Measurements from ENCODE around the gene MCOLN1. TPM values are rescaled to one million over a fixed set of nuclear protein-coding genes. Genes with fewer than 3 reads are reported as not detected.

MCOLN1 gene
- total RNA-seq, 2 experiments from 2014 or later, result 7.9 to 9.2 TPM

DNA sequence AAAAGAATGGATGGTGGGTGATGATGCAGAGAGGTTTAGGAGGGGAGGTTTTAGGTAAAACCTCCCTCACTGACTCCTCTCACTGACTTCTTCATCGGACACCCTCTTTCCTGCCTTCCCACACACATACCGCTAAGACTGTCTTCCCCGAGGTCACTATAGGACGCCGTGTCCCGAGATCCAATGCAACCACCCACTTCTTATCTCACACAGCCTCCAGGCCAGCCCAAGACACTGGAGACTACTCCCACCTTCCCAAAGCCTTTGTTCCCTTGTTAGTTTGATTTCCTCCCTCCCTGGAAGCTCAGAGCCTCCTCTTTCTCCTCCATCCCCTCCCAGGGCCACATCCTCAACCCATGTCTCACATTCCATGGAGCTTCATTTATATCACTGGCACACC is 56.8 kb downstream of the MCOLN1 start:
- Mint-ChIP-seq H3K9me3 (no peaks in the 10 kb centered on the region), H3K4me1 (ENCODE audit: low read depth) (no peaks in the 10 kb centered on the region), H3K27ac (no peak overlapping the region), H3K4me3 (no peak overlapping the region), H3K36me3 (ENCODE audit: low read depth) (no peaks in the 10 kb centered on the region), H3K27me3 (peaks cover 6% of the 10 kb centered on the region)
- intact Hi-C loops (cut with micrococcal nuclease), result no loop called here
- TF ChIP-seq, protein P1, sequence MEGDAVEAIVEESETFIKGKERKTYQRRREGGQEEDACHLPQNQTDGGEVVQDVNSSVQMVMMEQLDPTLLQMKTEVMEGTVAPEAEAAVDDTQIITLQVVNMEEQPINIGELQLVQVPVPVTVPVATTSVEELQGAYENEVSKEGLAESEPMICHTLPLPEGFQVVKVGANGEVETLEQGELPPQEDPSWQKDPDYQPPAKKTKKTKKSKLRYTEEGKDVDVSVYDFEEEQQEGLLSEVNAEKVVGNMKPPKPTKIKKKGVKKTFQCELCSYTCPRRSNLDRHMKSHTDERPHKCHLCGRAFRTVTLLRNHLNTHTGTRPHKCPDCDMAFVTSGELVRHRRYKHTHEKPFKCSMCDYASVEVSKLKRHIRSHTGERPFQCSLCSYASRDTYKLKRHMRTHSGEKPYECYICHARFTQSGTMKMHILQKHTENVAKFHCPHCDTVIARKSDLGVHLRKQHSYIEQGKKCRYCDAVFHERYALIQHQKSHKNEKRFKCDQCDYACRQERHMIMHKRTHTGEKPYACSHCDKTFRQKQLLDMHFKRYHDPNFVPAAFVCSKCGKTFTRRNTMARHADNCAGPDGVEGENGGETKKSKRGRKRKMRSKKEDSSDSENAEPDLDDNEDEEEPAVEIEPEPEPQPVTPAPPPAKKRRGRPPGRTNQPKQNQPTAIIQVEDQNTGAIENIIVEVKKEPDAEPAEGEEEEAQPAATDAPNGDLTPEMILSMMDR (IDR thresholded peaks at IDR 0.05), result no peak
- ATAC-seq, result no peak
- DNase-seq, result no peak
- ChIA-PET POLR2A (no interaction called here), CTCF (no interaction called here)

DNA sequence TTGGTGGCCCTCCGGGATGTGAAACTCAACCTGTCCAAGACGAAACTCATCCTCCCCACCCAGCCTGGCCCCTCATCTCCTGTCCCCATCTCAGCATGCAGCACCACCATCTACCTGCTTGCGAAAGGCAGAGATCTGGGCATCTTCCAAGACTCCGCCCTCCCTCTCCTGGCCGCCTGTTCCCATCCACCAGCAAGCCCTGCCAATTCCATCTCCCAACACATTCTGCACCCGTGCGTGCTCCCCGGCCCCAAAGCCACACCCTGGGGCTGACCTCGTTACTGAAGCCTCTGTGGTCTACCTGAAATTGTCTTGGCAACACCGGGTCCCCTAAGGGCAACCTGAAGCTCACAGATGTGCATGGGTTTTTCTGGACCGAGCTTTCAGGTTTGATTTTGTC is 60.0 kb downstream of the MCOLN1 start:
- no peak overlapping the region for H3K27ac Mint-ChIP-seq

More for the DNA sequence above, 60.0 kb downstream of the MCOLN1 start:
- ChIA-PET CTCF (interaction anchor here (1.7 kb wide), 1 partner anchor 14 kb away, joined by 6 read pairs; no protein-coding TSS in a partner anchor), POLR2A (interaction anchor here (0.9 kb wide), 1 partner anchor 49 kb away, joined by 3 read pairs; no protein-coding TSS in a partner anchor)
- Mint-ChIP-seq H3K36me3 (ENCODE audit: low read depth) (no peaks in the 10 kb centered on the region), H3K9me3 (no peaks in the 10 kb centered on the region), H3K4me3 (no peak overlapping the region), H3K4me1 (ENCODE audit: low read depth) (no peaks in the 10 kb centered on the region), H3K27me3 (no peaks in the 10 kb centered on the region)
- ATAC-seq (no peak), DNase-seq (no peak)
- TF ChIP-seq, protein P1 (IDR thresholded peaks at IDR 0.05), result no peak
- intact Hi-C loops (cut with micrococcal nuclease), result no loop called here

Other genes starting within 250 kb of the MCOLN1 start
- 1 to 10 TPM in 1 of 2 experiments, under 1 TPM in 1; 0.87 to 1.0 TPM for gene INSR, start 228.2 kb upstream of the MCOLN1 start, total RNA-seq
- gene ARHGEF18, start 173.7 kb upstream of the MCOLN1 start, total RNA-seq, result 10 to 100 TPM; 25.9 to 36.4 TPM
- gene PEX11G, start 33.6 kb upstream of the MCOLN1 start, total RNA-seq, result 1 to 10 TPM; 1.4 to 1.5 TPM
- 1 to 10 TPM; 4.8 to 6.5 TPM for gene ZNF358, start 6.5 kb upstream of the MCOLN1 start, total RNA-seq
- gene PNPLA6, start 13.1 kb downstream of the MCOLN1 start, total RNA-seq, result 10 to 100 TPM; 79.2 to 90.3 TPM
- gene CAMSAP3, start 73.2 kb downstream of the MCOLN1 start, total RNA-seq, result under 1 TPM; 0.25 to 0.63 TPM
- 10 to 100 TPM; 50.7 to 54.1 TPM for gene XAB2, start 106.9 kb downstream of the MCOLN1 start, total RNA-seq
- 10 to 100 TPM; 71.8 to 83.3 TPM for gene PET100, start 107.2 kb downstream of the MCOLN1 start, total RNA-seq
- gene PCP2, start 111.1 kb downstream of the MCOLN1 start, total RNA-seq, result 1 to 10 TPM; 4.0 to 4.8 TPM
- 10 to 100 TPM; 96.4 to 99.2 TPM for gene STXBP2, start 114.5 kb downstream of the MCOLN1 start, total RNA-seq
- gene RETN, start 146.4 kb downstream of the MCOLN1 start, total RNA-seq, result not detected
- not detected for gene MCEMP1, start 154.5 kb downstream of the MCOLN1 start, total RNA-seq
- gene TRAPPC5, start 158.2 kb downstream of the MCOLN1 start, total RNA-seq, result 10 to 100 TPM; 85.0 to 85.9 TPM
- 1 to 10 TPM; 3.0 to 3.7 TPM for gene FCER2, start 179.5 kb downstream of the MCOLN1 start, total RNA-seq
- gene CLEC4G, start 209.5 kb downstream of the MCOLN1 start, total RNA-seq, result not detected
- not detected for gene CD209, start 224.9 kb downstream of the MCOLN1 start, total RNA-seq
- not detected for gene CLEC4M, start 240.6 kb downstream of the MCOLN1 start, total RNA-seq

All from activated CD8-positive, alpha-beta T cell treated with anti-CD3 and anti-CD28 coated beads for 36 hours (primary cell).